ENCODE data around the gene MRPL20. TPM values are rescaled to one million over a fixed set of nuclear protein-coding genes. Genes with fewer than 3 reads are reported as not detected.
"Not testable (repeated sequence)": the region's sequence is repeated elsewhere in the genome, so short reads cannot be mapped to it uniquely, and the experiment has no call there.

Gene MRPL20
- total and polyA plus RNA-seq, 2 donors from 2014 or later: 103 to 221 TPM

GRCh38 chr1:1411626-1412025, 4.5 kb upstream of the MRPL20 start:
- intact Hi-C loops (cut with DNase I): no loop called here
- Histone ChIP-seq H3K4me1 (ENCODE audit: control insufficient read depth in 2 of 3, insufficient read depth in 2 of 3, low read depth in 1 of 3, low read length in 3 of 3) (peaks cover 0 to 5% (median 0%) of the 10 kb centered on the region in 3 donors), H3K27ac (ENCODE audit: low read depth in 2 of 2, low read length in 2 of 2) (no peak overlapping the region)

GRCh38 chr1:1410238-1410637, 3.1 kb upstream of the MRPL20 start:
- DNase-seq; H3K4me3 ChIP-seq (ENCODE audit: low read length in 3 of 3); intact Hi-C loops (cut with DNase I); H3K27me3 ChIP-seq (ENCODE audit: control insufficient read depth, insufficient read depth, low read length); H3K9me3 ChIP-seq (ENCODE audit: control insufficient read depth in 2 of 3, insufficient read depth in 1 of 3, low read length in 3 of 3); H3K9ac ChIP-seq (ENCODE audit: low read length in 3 of 3); H3K27ac ChIP-seq (ENCODE audit: low read depth in 2 of 2, low read length in 2 of 2); H3K36me3 ChIP-seq (ENCODE audit: control insufficient read depth in 2 of 3, insufficient read depth in 3 of 3, low read length in 3 of 3); FAIRE-seq: not testable (repeated sequence)
- H3K4me1 ChIP-seq (ENCODE audit: control insufficient read depth in 2 of 3, insufficient read depth in 2 of 3, low read depth in 1 of 3, low read length in 3 of 3): peaks cover 0 to 15% (median 0%) of the 10 kb centered on the region in 3 donors

More at GRCh38 chr1:1411626-1412025, 4.5 kb upstream of the MRPL20 start:
- no peaks in the 10 kb centered on the region for H3K27me3 ChIP-seq (ENCODE audit: control insufficient read depth, insufficient read depth, low read length)
- no peak overlapping the region for H3K9ac ChIP-seq (ENCODE audit: low read length in 3 of 3)
- DNase-seq: peak in 1 of 5 donors; percentile 57
- H3K36me3 ChIP-seq (ENCODE audit: control insufficient read depth in 2 of 3, insufficient read depth in 3 of 3, low read length in 3 of 3): no peaks in the 10 kb centered on the region
- H3K9me3 ChIP-seq (ENCODE audit: control insufficient read depth in 2 of 3, insufficient read depth in 1 of 3, low read length in 3 of 3): no peaks in the 10 kb centered on the region
- no peak for FAIRE-seq
- no peak overlapping the region for H3K4me3 ChIP-seq (ENCODE audit: low read length in 3 of 3)
- no peak for TF ChIP-seq CTCF (IDR thresholded peaks at IDR 0.05; ENCODE audit: borderline replicate concordance, extremely low read depth, insufficient read depth)

GRCh38 chr1:1407636-1408318, 684 bp upstream of the MRPL20 start:
- no peak for TF ChIP-seq CTCF (IDR thresholded peaks at IDR 0.05; ENCODE audit: borderline replicate concordance, extremely low read depth, insufficient read depth)
- no peak for FAIRE-seq

GRCh38 chr1:1406101-1406820, 832 bp downstream of the MRPL20 start:
- H3K4me3 ChIP-seq (ENCODE audit: low read length in 3 of 3): peak overlapping the region; percentile 67 to 90 (median 81)
- H3K9ac ChIP-seq (ENCODE audit: low read length in 3 of 3): peak overlapping the region in 2 of 3 donors; percentile 38 to 91
- no peak for TF ChIP-seq CTCF (IDR thresholded peaks at IDR 0.05; ENCODE audit: borderline replicate concordance, extremely low read depth, insufficient read depth)
- no peaks in the 10 kb centered on the region for H3K9me3 ChIP-seq (ENCODE audit: control insufficient read depth in 2 of 3, insufficient read depth in 1 of 3, low read length in 3 of 3)
- H3K36me3 ChIP-seq (ENCODE audit: control insufficient read depth in 2 of 3, insufficient read depth in 3 of 3, low read length in 3 of 3): peaks cover 6 to 20% (median 16%) of the 10 kb centered on the region in 3 donors
- intact Hi-C loops (cut with DNase I): no loop called here
- FAIRE-seq: no peak
- peak in 1 of 5 donors; percentile 77 for DNase-seq
- H3K27me3 ChIP-seq (ENCODE audit: control insufficient read depth, insufficient read depth, low read length): no peaks in the 10 kb centered on the region
- H3K27ac ChIP-seq (ENCODE audit: low read depth in 2 of 2, low read length in 2 of 2): no peak overlapping the region
- peaks cover 0 to 15% (median 0%) of the 10 kb centered on the region in 3 donors for H3K4me1 ChIP-seq (ENCODE audit: control insufficient read depth in 2 of 3, insufficient read depth in 2 of 3, low read depth in 1 of 3, low read length in 3 of 3)

More at GRCh38 chr1:1407636-1408318, 684 bp upstream of the MRPL20 start:
- peaks cover 0 to 15% (median 0%) of the 10 kb centered on the region in 3 donors for H3K4me1 ChIP-seq (ENCODE audit: control insufficient read depth in 2 of 3, insufficient read depth in 2 of 3, low read depth in 1 of 3, low read length in 3 of 3)
- H3K9me3 ChIP-seq (ENCODE audit: control insufficient read depth in 2 of 3, insufficient read depth in 1 of 3, low read length in 3 of 3): no peaks in the 10 kb centered on the region
- H3K4me3 ChIP-seq (ENCODE audit: low read length in 3 of 3): peak overlapping the region; percentile 67 to 90 (median 81)
- H3K27me3 ChIP-seq (ENCODE audit: control insufficient read depth, insufficient read depth, low read length): no peaks in the 10 kb centered on the region
- H3K27ac ChIP-seq (ENCODE audit: low read depth in 2 of 2, low read length in 2 of 2): peak overlapping the region; percentile 59 to 67
- intact Hi-C loops (cut with DNase I): no loop called here
- H3K36me3 ChIP-seq (ENCODE audit: control insufficient read depth in 2 of 3, insufficient read depth in 3 of 3, low read length in 3 of 3): peaks cover 6 to 18% (median 11%) of the 10 kb centered on the region in 3 donors
- peak; percentile 66 to 80 (median 71) for DNase-seq
- H3K9ac ChIP-seq (ENCODE audit: low read length in 3 of 3): peak overlapping the region; percentile 4 to 91 (median 43)

Measured in kidney (tissue), 14 donors.